Smooth muscle cell (in vitro differentiated cells): ENCODE data around the gene TM4SF4. TPM values are rescaled to one million over a fixed set of nuclear protein-coding genes. Genes with fewer than 3 reads are reported as not detected.

ENCODE experiments used
- DNase-seq: peaks from one replicate; lab custom pipeline; 2025; ENCODE audit not compliant: unreplicated experiment; lab: John Stamatoyannopoulos, UW
- H2AFZ ChIP-seq: fragments of 200-600 bp; sonication (generic); 2 replicates; pipeline ENCODE4 v1.6.0; 2016; ENCODE audit warnings: antibody characterized with exemption, low read depth, mild to moderate bottlenecking
- H3F3A ChIP-seq: fragments of 200-600 bp; sonication (generic); 2 replicates; pipeline ENCODE4 v1.6.0; 2017; ENCODE audit warnings: antibody characterized with exemption, low read depth
- H3K27ac ChIP-seq: fragments of 200-600 bp; sonication (generic); 2 replicates; pipeline ENCODE4 v1.5.1; 2016; ENCODE audit warnings: low read depth, mild to moderate bottlenecking
- H3K27me3 ChIP-seq: fragments of 200-600 bp; sonication (generic); 2 replicates; pipeline ENCODE4 v1.6.1; 2016; ENCODE audit warnings: low read depth, mild to moderate bottlenecking
- H3K36me3 ChIP-seq: fragments of 200-600 bp; sonication (generic); 2 replicates; pipeline ENCODE4 v1.5.1; 2016; ENCODE audit warnings: low read depth
- H3K4me1 ChIP-seq: fragments of 200-600 bp; sonication (generic); 2 replicates; pipeline ENCODE4 v1.5.1; 2016; ENCODE audit warnings: low read depth
- H3K4me2 ChIP-seq: fragments of 200-600 bp; sonication (generic); 2 replicates; pipeline ENCODE4 v1.6.0; 2016; ENCODE audit warnings: mild to moderate bottlenecking
- H3K4me3 ChIP-seq: fragments of 200-600 bp; sonication (generic); 2 replicates; pipeline ENCODE4 v1.5.1; 2016; ENCODE audit warnings: mild to moderate bottlenecking
- H3K79me2 ChIP-seq: fragments of 200-600 bp; sonication (generic); 2 replicates; pipeline ENCODE4 v1.6.0; 2016; ENCODE audit warnings: low read depth, mild to moderate bottlenecking
- H3K9ac ChIP-seq: fragments of 200-600 bp; sonication (generic); 2 replicates; pipeline ENCODE4 v1.6.0; 2016; ENCODE audit warnings: low read depth
- H3K9me3 ChIP-seq: fragments of 200-600 bp; sonication (generic); replicated peaks from 2 replicates; pipeline ENCODE4 v1.5.1; 2016; ENCODE audit warnings: low read depth
- H4K20me1 ChIP-seq: fragments of 200-600 bp; sonication (generic); 2 replicates; pipeline ENCODE4 v1.6.0; 2016; ENCODE audit warnings: low read depth
- CTCF ChIP-seq: fragments of 200-600 bp; sonication (generic); IDR thresholded peaks from 2 replicates; pipeline ENCODE4 v1.5.1; 2017; ENCODE audit warnings: borderline replicate concordance, mild to moderate bottlenecking, antibody characterized with exemption; ENCODE audit not compliant: insufficient read depth, poor library complexity, severe bottlenecking
- WGBS: methylation state at CpG from one replicate; pipeline ENCODE4 v1.1.7; 2016; ENCODE audit warnings: low lambda C conversion rate; 5-methylcytosine and 5-hydroxymethylcytosine counted together
- polyA plus RNA-seq: library from polyadenylated mRNA; unstranded; fragments of >200 nt; fragmentation: Nextera tagmentation; extraction: Ambion mirVana; gene quantifications from 2 replicates; pipeline ENCODE4 v1.2.1, GENCODE V29; 2016
- total RNA-seq: library from RNA; depleted of rRNA; stranded (reverse); fragments of >200 nt; gene quantifications from 2 replicates; pipeline ENCODE4 v1.2.3, GENCODE V29; 2014

Gene TM4SF4
- total and polyA plus RNA-seq, 2 experiments from 2014 or later, result 0.29 TPM; not detected in 1

- H3K4me1 ChIP-seq, result peaks cover 10% of the 10 kb centered on the region
- WGBS, result 41% methylated on average over 3 of the region's 3 CpGs
- H3K27me3 ChIP-seq, result no peaks in the 10 kb centered on the region
- DNase-seq, result no peak
- no peaks in the 10 kb centered on the region for H3F3A ChIP-seq
- no peak overlapping the region for H3K4me3 ChIP-seq
- H3K27ac ChIP-seq, result no peak overlapping the region
- H3K9me3 ChIP-seq, result no peaks in the 10 kb centered on the region
- H4K20me1 ChIP-seq, result no peaks in the 10 kb centered on the region
- H3K9ac ChIP-seq, result no peak overlapping the region
- H3K79me2 ChIP-seq, result no peaks in the 10 kb centered on the region
- no peaks in the 10 kb centered on the region for H3K36me3 ChIP-seq
- peak overlapping the region; percentile 3 for H3K4me2 ChIP-seq
- no peak overlapping the region for H2AFZ ChIP-seq
- TF ChIP-seq CTCF, result no peak
Observed at GRCh38 chr3:149448331-149448831, 26.1 kb upstream of the TM4SF4 start.

- no peaks in the 10 kb centered on the region for H3K79me2 ChIP-seq
- H3K27ac ChIP-seq, result peak overlapping the region; percentile 64
- H3K27me3 ChIP-seq, result no peaks in the 10 kb centered on the region
- no peaks in the 10 kb centered on the region for H3K36me3 ChIP-seq
- H3K9me3 ChIP-seq, result no peaks in the 10 kb centered on the region
- peaks cover 10% of the 10 kb centered on the region for H3K4me1 ChIP-seq
- H3F3A ChIP-seq, result no peaks in the 10 kb centered on the region
- 23% methylated on average over 3 of the region's 3 CpGs for WGBS
- H4K20me1 ChIP-seq, result no peaks in the 10 kb centered on the region
- TF ChIP-seq CTCF, result no peak
- H3K9ac ChIP-seq, result no peak overlapping the region
- no peak for DNase-seq
- H2AFZ ChIP-seq, result no peak overlapping the region
- peak overlapping the region; percentile 59 for H3K4me2 ChIP-seq
- H3K4me3 ChIP-seq, result no peak overlapping the region
Observed at GRCh38 chr3:149449182-149449581, 25.3 kb upstream of the TM4SF4 start.

GRCh38 chr3:149449799-149450198 is 24.7 kb upstream of the TM4SF4 start:
- Histone ChIP-seq H3K27me3 (no peaks in the 10 kb centered on the region), H3K4me1 (peaks cover 10% of the 10 kb centered on the region), H3K79me2 (no peaks in the 10 kb centered on the region), H3K9me3 (no peaks in the 10 kb centered on the region), H3K4me3 (no peak overlapping the region), H3K36me3 (no peaks in the 10 kb centered on the region), H3F3A (no peaks in the 10 kb centered on the region), H3K9ac (no peak overlapping the region), H3K4me2 (peak overlapping the region; percentile 59), H3K27ac (peak overlapping the region; percentile 64), H4K20me1 (no peaks in the 10 kb centered on the region), H2AFZ (peak overlapping the region; percentile 65)
- DNase-seq, result no peak
- 41% methylated on average over 4 of the region's 4 CpGs for WGBS
- TF ChIP-seq CTCF, result no peak

GRCh38 chr3:149450281-149450680 is 24.2 kb upstream of the TM4SF4 start:
- WGBS, result 83% methylated on average over 2 of the region's 2 CpGs
- no peaks in the 10 kb centered on the region for H4K20me1 ChIP-seq
- H3K9me3 ChIP-seq, result no peaks in the 10 kb centered on the region
- no peak overlapping the region for H3K4me2 ChIP-seq
- no peak overlapping the region for H3K9ac ChIP-seq
- TF ChIP-seq CTCF, result no peak
- peaks cover 10% of the 10 kb centered on the region for H3K4me1 ChIP-seq
- no peaks in the 10 kb centered on the region for H3F3A ChIP-seq
- H3K36me3 ChIP-seq, result no peaks in the 10 kb centered on the region
- H3K27me3 ChIP-seq, result no peaks in the 10 kb centered on the region
- DNase-seq, result no peak
- peak overlapping the region; percentile 64 for H3K27ac ChIP-seq
- H3K4me3 ChIP-seq, result no peak overlapping the region
- peak overlapping the region; percentile 65 for H2AFZ ChIP-seq
- no peaks in the 10 kb centered on the region for H3K79me2 ChIP-seq
